HG02763 (cell line): ENCODE data around the gene NHLRC3.
A peak's percentile ranks its signal among the peaks of the same experiment; 100 is the strongest.
"Not testable (repeated sequence)": the region's sequence is repeated elsewhere in the genome, so short reads cannot be mapped to it uniquely, and the experiment has no call there.

Source experiments
- ATAC-seq: cut with Tn5 transposase; IDR thresholded peaks from one replicate; pipeline ENCODE4 v1.9.1; 2021; ENCODE audit warnings: mild to moderate bottlenecking, moderate library complexity; ENCODE audit not compliant: unreplicated experiment

NHLRC3 gene

GRCh38 chr13:39037880-39038568 lies at the start of gene NHLRC3, which contains the start of gene PROSER1:
Gene NHLRC3 (plus strand): TSS chr13:39038456. CDS start chr13:39038640, 184 bp downstream.
Gene PROSER1 (minus strand): TSS chr13:39038089. CDS start chr13:39037242, 847 bp downstream.
- ATAC-seq, result peak; percentile 67

- no peak for ATAC-seq
Observed at GRCh38 chr13:38990693-38991092, 47.6 kb upstream of the NHLRC3 start, which contains the start of gene STOML3. Gene STOML3 (minus strand): TSS chr13:38990831. CDS start chr13:38990721, 110 bp downstream.

GRCh38 chr13:38993381-38993780 lies 44.9 kb upstream of the NHLRC3 start:
- ATAC-seq, result no peak

- no peak for ATAC-seq
Observed at GRCh38 chr13:38998739-38999138, 39.5 kb upstream of the NHLRC3 start.

- ATAC-seq, result not testable (repeated sequence)
Observed at GRCh38 chr13:39006371-39007111, 31.7 kb upstream of the NHLRC3 start.

GRCh38 chr13:39012608-39013007 lies 25.6 kb upstream of the NHLRC3 start:
- ATAC-seq, result no peak

- ATAC-seq, result no peak
Observed at GRCh38 chr13:39013462-39013861, 24.8 kb upstream of the NHLRC3 start.

- peak; percentile 78 for ATAC-seq
Observed at GRCh38 chr13:39016087-39016486, 22.2 kb upstream of the NHLRC3 start.

- ATAC-seq, result peak; percentile 64
Observed at GRCh38 chr13:39016787-39017186, 21.5 kb upstream of the NHLRC3 start.

GRCh38 chr13:39020853-39021462 lies 17.3 kb upstream of the NHLRC3 start:
- ATAC-seq, result no peak

- ATAC-seq, result no peak
Observed at GRCh38 chr13:39023316-39023715, 14.9 kb upstream of the NHLRC3 start.

- ATAC-seq, result no peak
Observed at GRCh38 chr13:39023761-39024160, 14.5 kb upstream of the NHLRC3 start.

GRCh38 chr13:39025433-39025839 lies 12.8 kb upstream of the NHLRC3 start:
- ATAC-seq, result no peak

GRCh38 chr13:39032150-39032549 lies 6.1 kb upstream of the NHLRC3 start:
- no peak for ATAC-seq

- no peak for ATAC-seq
Observed at GRCh38 chr13:39034085-39034484, 4.2 kb upstream of the NHLRC3 start.

GRCh38 chr13:39035204-39035603 lies 3.1 kb upstream of the NHLRC3 start:
- ATAC-seq, result no peak

GRCh38 chr13:39035799-39036198 lies 2.5 kb upstream of the NHLRC3 start:
- no peak for ATAC-seq

- no peak for ATAC-seq
Observed at GRCh38 chr13:39036212-39036611, 2.0 kb upstream of the NHLRC3 start.

GRCh38 chr13:39037410-39037879 lies 811 bp upstream of the NHLRC3 start:
- ATAC-seq, result no peak

GRCh38 chr13:39038569-39039030 lies 344 bp downstream of the NHLRC3 start:
- ATAC-seq, result peak; percentile 31

- ATAC-seq, result no peak
Observed at GRCh38 chr13:39039041-39039440, 785 bp downstream of the NHLRC3 start.
